ENCODE results near the gene PCSK7.

GRCh38 chr11:117219455-117219854 lies 12.4 kb downstream of the PCSK7 start:
- no peak for TF ChIP-seq POLR2A (IDR thresholded peaks at IDR 0.05)
- TF ChIP-seq, protein P1, sequence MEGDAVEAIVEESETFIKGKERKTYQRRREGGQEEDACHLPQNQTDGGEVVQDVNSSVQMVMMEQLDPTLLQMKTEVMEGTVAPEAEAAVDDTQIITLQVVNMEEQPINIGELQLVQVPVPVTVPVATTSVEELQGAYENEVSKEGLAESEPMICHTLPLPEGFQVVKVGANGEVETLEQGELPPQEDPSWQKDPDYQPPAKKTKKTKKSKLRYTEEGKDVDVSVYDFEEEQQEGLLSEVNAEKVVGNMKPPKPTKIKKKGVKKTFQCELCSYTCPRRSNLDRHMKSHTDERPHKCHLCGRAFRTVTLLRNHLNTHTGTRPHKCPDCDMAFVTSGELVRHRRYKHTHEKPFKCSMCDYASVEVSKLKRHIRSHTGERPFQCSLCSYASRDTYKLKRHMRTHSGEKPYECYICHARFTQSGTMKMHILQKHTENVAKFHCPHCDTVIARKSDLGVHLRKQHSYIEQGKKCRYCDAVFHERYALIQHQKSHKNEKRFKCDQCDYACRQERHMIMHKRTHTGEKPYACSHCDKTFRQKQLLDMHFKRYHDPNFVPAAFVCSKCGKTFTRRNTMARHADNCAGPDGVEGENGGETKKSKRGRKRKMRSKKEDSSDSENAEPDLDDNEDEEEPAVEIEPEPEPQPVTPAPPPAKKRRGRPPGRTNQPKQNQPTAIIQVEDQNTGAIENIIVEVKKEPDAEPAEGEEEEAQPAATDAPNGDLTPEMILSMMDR (IDR thresholded peaks at IDR 0.05) = no peak

All from body of pancreas (tissue), 4 donors.